IPS-18a (cell line): ENCODE measurements around the gene PCDH15.
"Not testable (repeated sequence)": the region's sequence is repeated elsewhere in the genome, so short reads cannot be mapped to it uniquely, and the experiment has no call there.

Experiments used
- H3K27ac ChIP-seq: one replicate; pipeline ENCODE4 v1.5.1; 2013; ENCODE audit warnings: low read length
- H3K27me3 ChIP-seq: one replicate; pipeline ENCODE4 v1.6.1; 2013; ENCODE audit warnings: mild to moderate bottlenecking, low read length; ENCODE audit not compliant: control insufficient read depth, insufficient read depth
- H3K36me3 ChIP-seq: one replicate; pipeline ENCODE4 v1.6.1; 2013; ENCODE audit warnings: low read depth, low read length; ENCODE audit not compliant: control insufficient read depth
- H3K4me1 ChIP-seq: one replicate; pipeline ENCODE4 v1.6.1; 2013; ENCODE audit warnings: low read depth, low read length; ENCODE audit not compliant: control insufficient read depth
- H3K4me3 ChIP-seq: one replicate; pipeline ENCODE4 v1.5.1; 2013; ENCODE audit warnings: low read length
- H3K9ac ChIP-seq: one replicate; pipeline ENCODE4 v1.6.1; 2013; ENCODE audit warnings: mild to moderate bottlenecking, low read length, moderate library complexity
- H3K9me3 ChIP-seq: one replicate; pipeline ENCODE4 v1.6.1; 2013; ENCODE audit warnings: low read depth, low read length; ENCODE audit not compliant: control insufficient read depth

Gene PCDH15

DNA sequence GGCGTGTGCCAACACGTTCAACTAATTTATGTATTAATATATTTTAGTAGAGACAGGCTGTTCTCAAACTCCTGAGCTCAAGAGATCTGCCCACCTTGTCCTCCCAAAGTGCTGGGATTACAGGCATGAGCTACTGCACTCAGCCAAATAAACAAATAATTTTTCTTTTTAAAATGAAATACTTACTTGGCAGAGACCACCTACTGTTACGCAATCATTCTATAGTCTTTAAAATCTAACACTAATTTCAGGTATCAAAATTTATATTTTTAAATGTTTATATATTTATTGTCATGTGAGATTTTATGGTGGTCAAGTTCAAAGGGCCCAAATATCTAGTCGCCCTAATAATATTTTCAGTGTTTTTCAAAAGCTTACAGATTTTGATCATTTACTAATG lies 323.3 kb downstream of the PCDH15 start:
- Histone ChIP-seq H3K27ac (no peak overlapping the region), H3K4me1 (peaks cover 16% of the 10 kb centered on the region), H3K36me3 (no peaks in the 10 kb centered on the region), H3K9me3 (no peaks in the 10 kb centered on the region), H3K9ac (no peak overlapping the region), H3K4me3 (no peak overlapping the region), H3K27me3 (no peaks in the 10 kb centered on the region)

DNA sequence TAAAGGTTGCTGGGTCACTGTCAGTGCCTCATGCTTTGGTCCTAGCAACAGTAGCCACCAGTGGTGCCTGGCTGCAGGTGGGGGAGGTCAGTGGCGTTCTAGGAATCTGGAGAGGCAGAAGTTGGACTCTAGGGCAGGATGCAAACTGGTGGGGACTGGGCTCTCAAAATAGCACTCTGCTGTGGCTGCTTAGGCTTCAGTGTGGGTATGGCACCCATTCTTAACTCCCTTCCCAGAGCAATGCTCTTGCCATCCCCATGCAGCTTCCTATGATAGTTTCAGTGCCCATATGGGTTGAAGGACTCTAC lies 330.8 kb downstream of the PCDH15 start:
- Histone ChIP-seq H3K27me3 (no peaks in the 10 kb centered on the region), H3K9me3 (no peaks in the 10 kb centered on the region), H3K4me3 (no peak overlapping the region), H3K27ac (no peak overlapping the region), H3K9ac (no peak overlapping the region), H3K36me3 (no peaks in the 10 kb centered on the region), H3K4me1 (peaks cover 7% of the 10 kb centered on the region)

DNA sequence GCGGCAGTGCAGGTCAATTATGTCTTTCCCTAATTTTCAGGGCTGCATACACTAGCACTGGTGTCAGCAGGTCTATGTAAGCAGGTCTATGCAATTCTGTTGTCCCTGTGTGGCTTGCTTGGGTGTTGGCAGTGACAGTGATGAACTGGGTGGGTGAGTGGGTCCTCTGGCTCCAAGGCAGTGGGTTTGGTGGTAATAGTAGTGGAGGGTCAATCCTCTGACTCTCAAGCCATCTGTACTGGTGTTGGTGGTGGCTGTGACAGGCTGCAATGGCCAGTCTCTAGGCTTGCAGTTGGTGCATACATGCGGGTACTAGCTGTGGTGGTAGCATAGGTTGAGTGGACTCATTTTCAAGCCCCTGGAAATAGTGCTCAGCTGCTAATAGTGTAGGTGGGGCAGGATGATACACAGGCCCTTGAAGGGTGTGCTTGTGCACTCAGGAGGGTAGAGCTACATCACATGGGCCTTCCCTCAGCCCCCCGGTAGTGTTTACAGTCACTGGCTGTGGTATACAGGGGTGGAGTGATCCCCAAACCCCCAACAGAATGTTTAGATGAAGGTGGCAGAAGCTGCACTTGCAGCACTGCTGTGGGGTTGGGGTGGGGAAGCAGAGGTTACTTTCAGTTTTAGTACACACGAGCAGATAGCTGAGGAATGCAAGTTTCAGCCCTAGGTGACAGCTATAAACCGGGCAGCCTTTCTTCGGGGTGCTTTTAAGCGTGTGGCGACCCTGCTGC lies 331.3 kb downstream of the PCDH15 start:
- H3K9ac ChIP-seq = no peak overlapping the region
- no peak overlapping the region for H3K27ac ChIP-seq
- no peak overlapping the region for H3K4me3 ChIP-seq
- no peaks in the 10 kb centered on the region for H3K9me3 ChIP-seq
- no peaks in the 10 kb centered on the region for H3K27me3 ChIP-seq
- no peaks in the 10 kb centered on the region for H3K36me3 ChIP-seq
- H3K4me1 ChIP-seq = peaks cover 7% of the 10 kb centered on the region

DNA sequence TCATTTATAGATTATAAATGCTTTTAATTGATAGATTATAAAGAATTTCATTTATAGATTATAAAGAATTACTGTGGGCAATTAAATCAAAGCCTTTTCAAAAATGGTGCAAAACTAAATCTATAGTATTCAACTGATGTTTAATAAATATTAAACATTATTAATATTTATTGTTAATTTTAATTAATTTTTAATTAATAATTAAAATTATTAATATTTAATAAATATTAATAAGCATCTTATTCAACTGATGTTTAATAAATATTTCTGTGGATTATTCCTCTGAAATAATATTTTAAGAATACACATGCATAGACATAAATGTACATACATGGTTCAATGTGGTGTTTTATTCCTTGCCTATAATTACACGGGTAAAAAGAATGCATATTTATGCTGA lies 346.8 kb downstream of the PCDH15 start:
- Histone ChIP-seq H3K27me3 (no peaks in the 10 kb centered on the region), H3K4me1 (no peaks in the 10 kb centered on the region), H3K4me3 (no peak overlapping the region), H3K36me3 (no peaks in the 10 kb centered on the region), H3K9ac (no peak overlapping the region), H3K9me3 (no peaks in the 10 kb centered on the region), H3K27ac (no peak overlapping the region)

DNA sequence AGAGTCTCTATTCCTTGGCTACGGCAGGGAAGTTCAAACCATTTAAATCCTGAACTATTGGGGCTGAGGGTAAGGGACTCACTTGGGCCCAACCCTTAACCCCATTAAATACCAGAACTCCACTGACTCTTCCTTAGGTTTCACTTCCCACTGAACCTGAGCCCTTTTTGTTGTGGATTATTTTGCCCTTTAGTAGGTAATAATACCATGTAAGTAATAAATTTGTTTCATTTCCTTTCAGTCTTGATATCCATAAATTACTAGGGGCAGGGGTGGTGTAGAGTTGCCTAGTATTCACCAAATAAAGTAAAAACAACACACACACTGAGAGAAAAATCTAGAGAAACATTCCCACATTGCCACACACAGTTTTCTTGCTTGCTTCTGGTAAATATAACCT lies 352.0 kb downstream of the PCDH15 start:
- Histone ChIP-seq H3K9me3 (no peaks in the 10 kb centered on the region), H3K36me3 (no peaks in the 10 kb centered on the region), H3K4me1 (no peaks in the 10 kb centered on the region), H3K27me3 (no peaks in the 10 kb centered on the region), H3K27ac (no peak overlapping the region), H3K4me3 (no peak overlapping the region), H3K9ac (no peak overlapping the region)

GRCh38 chr10:54444170-54444569 lies 356.9 kb downstream of the PCDH15 start:
- Histone ChIP-seq H3K9ac (no peak overlapping the region), H3K27me3 (no peaks in the 10 kb centered on the region)

DNA sequence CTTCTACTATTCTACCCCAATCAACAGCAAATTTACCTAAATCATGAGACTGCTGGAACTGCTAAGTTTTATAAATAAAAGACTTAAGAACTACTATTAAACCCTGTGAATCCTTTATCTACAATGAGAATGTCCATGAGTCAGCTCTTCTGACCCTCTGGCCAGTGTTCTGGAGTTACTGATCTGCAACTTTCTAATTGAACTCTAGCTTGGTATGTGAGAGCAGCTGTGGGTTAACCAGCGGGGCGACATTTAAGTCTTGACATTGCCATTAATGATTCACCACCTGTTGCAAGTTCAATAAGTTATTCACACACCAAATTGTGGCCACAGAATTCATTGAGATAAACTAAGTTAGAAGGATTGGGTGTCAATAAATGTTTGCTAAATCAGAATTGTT lies 359.8 kb downstream of the PCDH15 start:
- no peaks in the 10 kb centered on the region for H3K27me3 ChIP-seq
- no peak overlapping the region for H3K9ac ChIP-seq
- H3K4me1 ChIP-seq = peaks cover 6% of the 10 kb centered on the region
- H3K27ac ChIP-seq = no peak overlapping the region
- no peaks in the 10 kb centered on the region for H3K9me3 ChIP-seq
- no peaks in the 10 kb centered on the region for H3K36me3 ChIP-seq
- H3K4me3 ChIP-seq = no peak overlapping the region

More at GRCh38 chr10:54444170-54444569, 356.9 kb downstream of the PCDH15 start:
- Histone ChIP-seq H3K4me3 (no peak overlapping the region), H3K36me3 (no peaks in the 10 kb centered on the region), H3K4me1 (no peaks in the 10 kb centered on the region), H3K9me3 (no peaks in the 10 kb centered on the region), H3K27ac (no peak overlapping the region)

DNA sequence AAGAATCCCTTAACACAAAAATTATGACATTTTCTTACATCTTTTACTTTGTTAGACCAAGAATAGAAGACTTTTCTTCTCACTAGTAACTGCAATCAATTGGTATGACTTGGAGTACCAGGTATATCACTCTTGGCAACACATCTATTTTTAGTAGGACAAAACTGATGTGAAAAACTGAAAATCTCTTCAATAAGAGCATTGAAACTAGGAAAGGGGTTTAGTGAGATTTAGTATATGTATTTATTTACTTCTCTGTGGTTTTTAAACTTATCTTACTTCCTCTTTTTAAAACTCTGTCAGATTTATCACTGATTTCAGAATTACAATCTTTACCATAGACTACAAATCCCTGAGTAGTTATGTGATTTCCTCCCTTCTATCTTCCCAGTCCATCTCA lies 366.2 kb downstream of the PCDH15 start:
- H3K4me1 ChIP-seq = peaks cover 6% of the 10 kb centered on the region
- no peaks in the 10 kb centered on the region for H3K27me3 ChIP-seq
- no peak overlapping the region for H3K4me3 ChIP-seq
- H3K9ac ChIP-seq = no peak overlapping the region
- H3K36me3 ChIP-seq = no peaks in the 10 kb centered on the region
- no peak overlapping the region for H3K27ac ChIP-seq
- peaks cover 3% of the 10 kb centered on the region for H3K9me3 ChIP-seq

- Histone ChIP-seq H3K27me3 (no peaks in the 10 kb centered on the region), H3K4me1 (peaks cover 8% of the 10 kb centered on the region), H3K36me3 (no peaks in the 10 kb centered on the region), H3K9ac (no peak overlapping the region), H3K27ac (no peak overlapping the region), H3K4me3 (no peak overlapping the region), H3K9me3 (no peaks in the 10 kb centered on the region)
Measured at GRCh38 chr10:54415483-54415882, 385.5 kb downstream of the PCDH15 start.

GRCh38 chr10:54402576-54402975 lies 398.5 kb downstream of the PCDH15 start:
- H3K27me3 ChIP-seq = no peaks in the 10 kb centered on the region

GRCh38 chr10:54396031-54396430 lies 405.0 kb downstream of the PCDH15 start:
- peaks cover 14% of the 10 kb centered on the region for H3K4me1 ChIP-seq
- H3K36me3 ChIP-seq = no peaks in the 10 kb centered on the region
- no peak overlapping the region for H3K27ac ChIP-seq
- no peak overlapping the region for H3K9ac ChIP-seq
- H3K4me3 ChIP-seq = no peak overlapping the region
- H3K9me3 ChIP-seq = no peaks in the 10 kb centered on the region
- H3K27me3 ChIP-seq = no peaks in the 10 kb centered on the region

More at GRCh38 chr10:54402576-54402975, 398.5 kb downstream of the PCDH15 start:
- Histone ChIP-seq H3K9ac (no peak overlapping the region), H3K9me3 (peaks cover 5% of the 10 kb centered on the region), H3K27ac (no peak overlapping the region), H3K4me1 (no peaks in the 10 kb centered on the region), H3K36me3 (no peaks in the 10 kb centered on the region), H3K4me3 (no peak overlapping the region)

DNA sequence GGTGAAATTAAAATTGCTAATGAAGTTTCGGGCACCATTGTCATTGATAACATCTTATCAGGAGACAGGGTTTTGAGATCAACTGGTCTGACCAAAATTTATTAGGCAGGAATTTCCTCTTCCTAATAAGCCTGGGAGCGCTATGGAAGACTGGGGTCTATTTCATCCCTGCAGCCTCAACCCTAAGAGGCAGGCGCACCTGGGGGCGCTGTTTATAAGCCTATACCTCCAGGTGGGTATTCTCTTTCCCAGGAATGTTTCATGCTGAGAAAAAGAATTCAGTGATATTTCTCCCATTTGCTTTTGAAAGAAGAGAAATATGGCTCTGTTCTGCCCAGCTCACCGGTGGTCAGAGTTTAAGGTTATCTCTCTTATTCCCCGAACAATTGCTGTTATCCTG lies 406.4 kb downstream of the PCDH15 start:
- H3K9ac ChIP-seq, H3K27ac ChIP-seq, H3K36me3 ChIP-seq, H3K27me3 ChIP-seq, H3K9me3 ChIP-seq, H3K4me3 ChIP-seq: not testable (repeated sequence)
- peaks cover 14% of the 10 kb centered on the region for H3K4me1 ChIP-seq
